GM12874 (cell line): Measurements from ENCODE around the gene MLN.

Experiments used
- CTCF ChIP-seq: IDR thresholded peaks from 2 replicates; pipeline ENCODE4 v1.5.1; 2011; ENCODE audit warnings: low read depth, mild to moderate bottlenecking, control low read depth, low read length, moderate library complexity; ENCODE audit not compliant: insufficient read depth

MLN gene

DNA sequence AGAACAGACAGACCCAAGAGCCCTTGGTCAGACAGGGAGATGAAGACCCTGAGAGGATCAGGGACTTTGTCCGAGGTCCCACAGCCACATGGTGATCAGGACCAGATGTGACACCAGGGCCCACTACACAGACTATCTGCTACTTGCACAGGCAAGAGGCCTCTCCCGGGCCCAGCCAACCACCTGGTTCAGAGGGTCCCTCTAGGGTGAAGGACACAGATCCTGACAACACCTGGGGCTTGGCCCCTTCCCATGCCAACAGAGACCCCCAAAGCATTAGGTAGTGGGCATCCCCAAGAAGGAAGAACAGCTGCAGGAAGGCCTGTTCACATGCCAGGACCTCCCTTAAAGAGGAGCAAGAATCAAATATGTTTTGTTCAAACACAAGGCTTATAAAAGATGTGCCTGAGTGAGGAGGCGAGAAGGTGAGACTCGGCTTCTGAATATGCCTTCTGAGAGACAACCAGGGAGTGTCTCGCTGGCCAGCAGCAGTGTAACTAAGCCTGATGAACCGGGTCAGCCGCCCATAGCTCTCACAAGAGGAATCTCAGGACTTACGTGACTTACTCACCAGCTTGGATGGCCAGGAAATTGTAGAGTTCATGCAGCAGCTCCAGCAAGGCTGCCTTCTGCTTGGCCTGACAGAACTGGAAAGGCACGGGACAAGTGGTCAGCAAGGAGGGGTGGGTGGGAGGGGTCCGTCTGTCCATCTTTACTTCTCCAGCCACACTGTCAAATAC lies 19.9 kb downstream of the MLN start:
- no peak for TF ChIP-seq CTCF

DNA sequence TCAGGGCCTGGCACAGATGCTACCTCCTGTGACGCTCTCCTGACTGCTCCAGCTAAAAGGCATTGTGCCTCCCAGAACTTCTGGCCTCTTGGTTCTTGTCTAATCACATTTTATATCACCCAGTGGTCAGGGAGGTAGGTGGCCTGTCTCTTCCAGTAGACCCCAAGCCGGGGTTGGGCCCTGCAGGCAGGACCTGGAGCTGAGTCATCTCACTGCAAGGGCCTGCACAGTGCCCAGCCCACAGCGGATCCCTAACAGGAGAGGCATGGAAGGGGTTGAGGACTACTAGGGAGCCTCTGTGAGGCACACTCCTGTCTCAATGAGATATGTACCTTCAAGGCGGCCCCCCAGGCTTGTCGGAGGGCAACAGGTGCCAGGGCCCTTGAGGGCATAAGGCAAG lies 21.2 kb downstream of the MLN start:
- no peak for TF ChIP-seq CTCF

DNA sequence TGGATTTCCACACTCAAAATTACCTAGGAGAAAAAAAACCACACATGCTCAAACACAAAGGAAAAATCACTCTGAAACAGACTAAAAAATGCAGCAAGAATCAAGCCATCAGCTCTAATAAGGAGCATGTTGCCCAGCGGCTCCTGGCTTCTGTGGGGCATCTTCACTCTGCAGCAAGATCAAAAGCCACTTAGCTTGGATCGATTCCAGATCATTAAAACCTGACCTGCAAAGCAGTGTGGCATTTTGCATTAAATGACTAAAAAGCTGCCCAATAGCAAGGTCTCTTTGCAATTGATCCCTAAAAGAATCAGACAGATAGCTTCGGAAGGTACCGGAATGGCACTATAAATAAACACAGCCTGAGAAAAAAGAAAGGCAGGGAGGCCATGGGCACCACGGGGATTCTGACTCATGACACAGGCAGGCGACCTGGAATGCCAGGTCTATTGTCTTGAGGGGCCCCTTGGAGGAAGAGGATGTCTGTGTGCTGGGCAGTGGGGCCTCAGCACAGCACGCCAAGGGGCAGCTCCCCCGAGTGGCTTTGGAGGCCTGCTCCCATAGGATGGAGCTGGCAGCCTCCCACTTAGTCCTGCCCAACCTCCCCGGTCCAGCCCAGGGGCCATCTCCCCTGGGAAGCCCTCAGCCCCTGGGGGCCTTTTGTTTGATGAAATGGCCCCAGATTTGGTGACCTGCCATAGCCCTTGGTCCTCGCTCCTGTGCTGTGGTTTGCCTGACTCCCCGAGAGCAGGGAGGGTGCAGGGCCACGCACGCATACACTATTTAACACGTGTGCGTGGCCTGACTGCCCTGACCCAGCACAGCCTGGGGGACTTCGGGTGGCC lies 22.4 kb downstream of the MLN start:
- no peak for TF ChIP-seq CTCF

DNA sequence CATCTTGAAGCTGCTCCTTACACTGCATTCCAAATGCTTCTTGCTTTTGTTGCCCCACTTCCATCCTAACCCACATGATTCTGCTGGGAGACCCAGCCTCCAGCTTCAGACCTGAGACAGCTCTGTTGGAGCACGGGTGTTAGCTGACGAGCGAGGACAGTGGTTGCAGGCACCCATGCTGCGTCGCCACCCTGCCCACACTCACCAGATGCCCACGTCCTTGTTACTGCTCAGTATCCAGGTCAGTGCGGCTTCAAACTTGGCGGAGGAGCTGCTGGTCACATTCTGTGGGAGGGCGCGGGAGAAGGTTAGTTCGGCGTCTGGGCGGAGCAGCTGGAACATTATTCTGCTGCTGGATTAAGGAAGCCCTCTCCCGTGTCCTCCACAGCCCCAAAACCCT lies 23.9 kb downstream of the MLN start:
- no peak for TF ChIP-seq CTCF

GRCh38 chr6:33779290-33779689 lies 24.5 kb downstream of the MLN start:
- no peak for TF ChIP-seq CTCF

- TF ChIP-seq CTCF = no peak
Observed at GRCh38 chr6:33778444-33779121, 25.2 kb downstream of the MLN start.
